ENCODE results near the gene GIGYF2. TPM values are rescaled to one million over a fixed set of nuclear protein-coding genes. Genes with fewer than 3 reads are reported as not detected.

The GIGYF2 gene
- total RNA-seq, 1 donor from 2014 or later: 59.9 TPM

DNA sequence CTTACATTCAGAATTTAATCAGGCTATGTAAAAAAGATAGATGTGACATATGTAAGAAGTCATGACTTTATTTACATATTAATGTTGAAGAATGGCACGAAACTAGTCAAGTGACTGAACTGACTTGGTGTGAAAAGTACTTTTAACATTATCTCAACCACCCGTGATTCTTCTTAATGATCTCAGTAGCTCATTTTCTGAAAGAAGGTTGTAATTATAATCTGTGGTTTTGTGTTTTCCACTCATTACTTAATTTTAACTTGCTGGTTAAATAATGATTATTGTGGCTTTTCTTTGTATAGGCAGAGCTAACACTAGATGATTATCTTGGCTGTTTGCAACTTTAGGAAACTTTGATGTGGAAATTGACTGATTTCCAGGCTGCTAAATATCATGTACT, 60.8 kb downstream of the GIGYF2 start:
- Histone ChIP-seq H3K9me3 (replicated peaks) (no peaks in the 10 kb centered on the region), H3K4me1 (no peaks in the 10 kb centered on the region), H3K4me3 (no peak overlapping the region), H3K27ac (replicated peaks) (no peak overlapping the region), H3K27me3 (ENCODE audit: low read depth) (no peaks in the 10 kb centered on the region), H3K36me3 (peaks cover 60% of the 10 kb centered on the region)
- intact Hi-C loops (cut with micrococcal nuclease): no loop called here
- no peak for DNase-seq
- TF ChIP-seq, protein P1, sequence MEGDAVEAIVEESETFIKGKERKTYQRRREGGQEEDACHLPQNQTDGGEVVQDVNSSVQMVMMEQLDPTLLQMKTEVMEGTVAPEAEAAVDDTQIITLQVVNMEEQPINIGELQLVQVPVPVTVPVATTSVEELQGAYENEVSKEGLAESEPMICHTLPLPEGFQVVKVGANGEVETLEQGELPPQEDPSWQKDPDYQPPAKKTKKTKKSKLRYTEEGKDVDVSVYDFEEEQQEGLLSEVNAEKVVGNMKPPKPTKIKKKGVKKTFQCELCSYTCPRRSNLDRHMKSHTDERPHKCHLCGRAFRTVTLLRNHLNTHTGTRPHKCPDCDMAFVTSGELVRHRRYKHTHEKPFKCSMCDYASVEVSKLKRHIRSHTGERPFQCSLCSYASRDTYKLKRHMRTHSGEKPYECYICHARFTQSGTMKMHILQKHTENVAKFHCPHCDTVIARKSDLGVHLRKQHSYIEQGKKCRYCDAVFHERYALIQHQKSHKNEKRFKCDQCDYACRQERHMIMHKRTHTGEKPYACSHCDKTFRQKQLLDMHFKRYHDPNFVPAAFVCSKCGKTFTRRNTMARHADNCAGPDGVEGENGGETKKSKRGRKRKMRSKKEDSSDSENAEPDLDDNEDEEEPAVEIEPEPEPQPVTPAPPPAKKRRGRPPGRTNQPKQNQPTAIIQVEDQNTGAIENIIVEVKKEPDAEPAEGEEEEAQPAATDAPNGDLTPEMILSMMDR (IDR thresholded peaks at IDR 0.05; ENCODE audit: borderline replicate concordance): no peak

DNA sequence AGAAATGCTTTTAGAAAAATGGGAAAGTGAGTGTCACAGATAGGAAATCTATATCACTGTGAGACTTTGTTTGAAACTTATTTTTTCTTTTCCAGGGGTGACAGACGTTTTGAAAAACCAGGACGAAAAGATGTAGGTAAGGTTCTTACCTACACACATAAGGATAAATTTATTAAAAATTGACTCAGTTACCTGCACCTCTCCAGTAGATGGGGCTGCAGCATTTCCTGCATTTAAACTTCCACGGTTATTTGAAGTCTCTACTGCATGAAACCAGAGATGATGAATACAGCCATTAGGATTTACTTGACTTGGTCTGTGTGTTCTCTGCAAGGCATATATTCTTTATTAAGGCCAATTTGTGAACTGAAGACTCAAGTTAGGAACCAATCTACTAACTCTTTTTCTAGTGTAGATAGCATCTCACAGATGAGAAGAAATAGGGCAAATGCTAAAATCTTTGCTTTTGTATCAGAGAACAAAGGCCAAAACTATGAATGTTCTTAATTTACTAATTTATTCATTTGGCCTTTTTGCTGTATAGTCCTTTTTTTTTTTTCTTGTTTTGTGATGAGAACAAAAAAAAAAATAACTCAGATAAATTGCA, 64.3 kb downstream of the GIGYF2 start:
- Histone ChIP-seq H3K27me3 (ENCODE audit: low read depth) (no peaks in the 10 kb centered on the region), H3K4me1 (no peaks in the 10 kb centered on the region), H3K27ac (replicated peaks) (no peak overlapping the region), H3K9me3 (replicated peaks) (no peaks in the 10 kb centered on the region), H3K36me3 (peaks cover 75% of the 10 kb centered on the region), H3K4me3 (no peak overlapping the region)
- no peak for DNase-seq
- TF ChIP-seq, protein P1 (IDR thresholded peaks at IDR 0.05; ENCODE audit: borderline replicate concordance): peak; percentile 55
- intact Hi-C loops (cut with micrococcal nuclease): no loop called here

DNA sequence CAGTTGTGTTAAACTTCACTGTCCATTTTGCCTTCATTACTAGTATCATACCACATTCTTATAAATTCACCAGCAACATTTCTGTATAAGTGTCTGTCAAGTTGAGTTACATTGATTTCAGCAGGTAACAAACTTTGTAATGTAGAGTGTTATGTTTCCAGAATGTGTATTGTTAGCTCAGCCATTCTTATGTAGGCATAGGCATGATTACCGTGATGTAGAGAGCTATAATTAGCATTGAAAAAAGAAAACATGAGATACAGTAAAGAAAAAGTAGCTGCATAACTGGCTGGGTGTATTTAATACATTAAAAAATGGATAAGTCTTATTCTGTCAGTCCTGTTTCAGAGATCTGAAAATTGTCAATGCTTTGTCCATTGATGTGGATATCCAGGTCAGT, 70.7 kb downstream of the GIGYF2 start:
- Histone ChIP-seq H3K27ac (replicated peaks) (no peak overlapping the region), H3K27me3 (ENCODE audit: low read depth) (no peaks in the 10 kb centered on the region), H3K4me1 (peaks cover 9% of the 10 kb centered on the region), H3K9me3 (replicated peaks) (no peaks in the 10 kb centered on the region), H3K4me3 (no peak overlapping the region), H3K36me3 (peaks cover 70% of the 10 kb centered on the region)
- no peak for DNase-seq
- TF ChIP-seq, protein P1 (IDR thresholded peaks at IDR 0.05; ENCODE audit: borderline replicate concordance): no peak
- intact Hi-C loops (cut with micrococcal nuclease): no loop called here

DNA sequence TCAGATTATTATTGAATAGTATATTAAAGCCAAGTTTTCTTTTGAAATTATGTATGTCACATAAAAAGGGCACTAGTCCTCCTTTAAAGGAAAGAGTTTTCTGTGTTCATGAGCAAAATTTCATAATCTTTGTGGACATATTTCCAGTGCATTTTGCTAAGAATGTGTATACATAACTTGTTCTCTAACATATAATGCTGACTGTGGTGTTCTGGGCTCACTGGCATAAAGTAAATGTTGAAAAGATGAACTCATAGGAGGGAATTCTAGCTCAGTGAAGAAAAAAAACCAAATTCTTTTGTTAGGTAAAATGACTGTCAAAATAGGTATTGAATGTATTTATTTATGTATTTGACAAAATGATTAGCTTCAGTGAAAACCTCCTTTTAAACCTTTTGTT, 73.1 kb downstream of the GIGYF2 start:
- no peak for DNase-seq
- peaks cover 60% of the 10 kb centered on the region for H3K36me3 ChIP-seq
- TF ChIP-seq, protein P1 (IDR thresholded peaks at IDR 0.05; ENCODE audit: borderline replicate concordance): no peak

DNA sequence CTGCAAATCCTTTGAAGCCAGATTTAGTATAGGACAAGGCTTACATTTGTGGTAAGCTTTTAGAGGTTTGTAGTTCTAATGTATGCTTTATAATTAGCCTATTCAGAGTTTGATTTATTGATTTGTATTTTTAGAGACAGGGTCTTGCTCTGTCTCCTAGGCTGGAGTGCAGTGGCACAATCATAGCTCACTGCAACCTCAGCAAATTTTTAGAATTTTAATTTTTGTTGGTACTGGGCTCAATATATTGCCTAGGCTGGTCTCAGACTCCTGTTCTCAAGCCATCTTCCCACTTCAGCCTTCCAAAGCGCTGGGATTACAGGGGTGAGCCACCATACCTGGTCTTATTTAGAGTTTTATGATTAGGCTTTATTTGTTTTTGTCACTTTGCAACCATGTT, 74.7 kb downstream of the GIGYF2 start:
- intact Hi-C loops (cut with micrococcal nuclease): no loop called here
- H3K36me3 ChIP-seq: peaks cover 49% of the 10 kb centered on the region
- H3K27me3 ChIP-seq (ENCODE audit: low read depth): no peaks in the 10 kb centered on the region
- TF ChIP-seq, protein P1 (IDR thresholded peaks at IDR 0.05; ENCODE audit: borderline replicate concordance): no peak
- peaks cover 9% of the 10 kb centered on the region for H3K4me1 ChIP-seq
- H3K4me3 ChIP-seq: no peak overlapping the region
- no peak overlapping the region for H3K27ac ChIP-seq (replicated peaks)
- H3K9me3 ChIP-seq (replicated peaks): no peaks in the 10 kb centered on the region
- no peak for DNase-seq

More for the DNA sequence above, 73.1 kb downstream of the GIGYF2 start:
- Histone ChIP-seq H3K27ac (replicated peaks) (no peak overlapping the region), H3K4me1 (peaks cover 9% of the 10 kb centered on the region), H3K4me3 (no peak overlapping the region), H3K9me3 (replicated peaks) (no peaks in the 10 kb centered on the region), H3K27me3 (ENCODE audit: low read depth) (no peaks in the 10 kb centered on the region)
- intact Hi-C loops (cut with micrococcal nuclease): no loop called here
